Pancreas (tissue), 10 donors: Measurements from ENCODE around the gene HDAC4. TPM values are rescaled to one million over a fixed set of nuclear protein-coding genes. Genes with fewer than 3 reads are reported as not detected.

ENCODE experiments used
- ATAC-seq, 4 donors: fragments of 200-7000 bp; cut with Tn5 transposase; one replicate each; pipeline versions ENCODE4 v1.8.0 to v1.9.1; 2020; ENCODE audit warnings: mild to moderate bottlenecking in 4 of 4, moderate library complexity in 4 of 4
- DNase-seq, 6 donors: peaks; one replicate each; pipeline ENCODE4 v3.0.0-alpha.2; 2020
- FAIRE-seq: peaks from 2 replicates; lab custom pipeline; 2012; peaks lifted over from hg19 to GRCh38; lab: Jason Lieb, UNC
- H3K27ac ChIP-seq, 4 donors: fragments of 200-600 bp; sonication (generic); 1 replicate in 3 of 4; 2 replicates in 1 of 4; pipeline versions ENCODE4 v1.5.0 to v1.8.0; 2020
- H3K27me3 ChIP-seq, 4 donors: fragments of 200-600 bp; one replicate each; pipeline ENCODE4 v1.8.0; 2021
- H3K36me3 ChIP-seq, 3 donors: fragments of 200-600 bp; sonication (generic) in 1 of 3; one replicate each; pipeline versions ENCODE4 v1.5.0 to v1.8.0; 2020 to 2021
- H3K4me1 ChIP-seq, 3 donors: fragments of 200-600 bp; one replicate each; pipeline ENCODE4 v1.8.0; 2021
- H3K4me3 ChIP-seq, 4 donors: fragments of 200-600 bp; sonication (generic) in 2 of 4; one replicate each; pipeline versions ENCODE4 v1.5.0 to v1.8.0; 2020 to 2021
- H3K9me3 ChIP-seq, 4 donors: fragments of 200-600 bp; one replicate each; pipeline ENCODE4 v1.8.0; 2021
- CTCF ChIP-seq, 4 donors: fragments of 200-600 bp; sonication (generic) in 3 of 4; IDR thresholded peaks; one replicate each; pipeline versions ENCODE4 v1.5.0 to v1.8.0; 2021; ENCODE audit warnings: antibody characterized with exemption in 4 of 4
- WGBS, 2 donors: extraction: QIAGEN DNeasy Blood & Tissue Kit; methylation state at CpG; one replicate each; pipeline ENCODE4 v1.1.7; 2013; 5-methylcytosine and 5-hydroxymethylcytosine counted together
- intact Hi-C, 3 donors: fragments of 100-400 bp; cut with DNase I; formaldehyde crosslinking; loops; one replicate each; pipeline versions ENCODE4 v1.11.1 to v1.14.2; 2022
- polyA plus RNA-seq, 2 donors: library from polyadenylated mRNA; stranded (reverse); fragments of 200-250 nt; gene quantifications; one replicate each; pipeline ENCODE4 v1.2.3, GENCODE V29; 2013
- total RNA-seq, 6 donors: library from RNA; stranded (reverse); fragmentation: NEBNext Ultra II Directional in 4 of 6; extraction: Animal tissue kit (Norgen Biotek cat#: 25700) in 4 of 6; gene quantifications; one replicate each; pipeline versions ENCODE4 v1.2.1 to v1.2.4, GENCODE V29; 2021 to 2023
- donor health status: healthy with polysubstance abuse.
- donor health status: DM: no; HTN: no; CAD: no; lungs with moderate emphysema.
- donor health status: DM: no; HTN: no; CAD: no.
- donor health status: control.
- donor health status: control.
- donor health status: Bipolar disorder and iron deficiency.
- donor health status: DM: yes; HTN: yes; CAD: no.
- donor health status: DM: no; HTN: no; CAD: no.
- donor health status: DM: no; HTN: no; CAD: no.
- donor health status: DM: yes; HTN: yes; CAD: no.

Gene HDAC4
- total and polyA plus RNA-seq, 8 donors, result 8.2 to 31.8 (median 16.6) TPM

GRCh38 chr2:239094867-239095266, 306.0 kb downstream of the HDAC4 start:
- Histone ChIP-seq H3K27ac (no peak overlapping the region), H3K27me3 (no peaks in the 10 kb centered on the region), H3K4me3 (no peak overlapping the region), H3K4me1 (no peaks in the 10 kb centered on the region), H3K9me3 (no peaks in the 10 kb centered on the region), H3K36me3 (no peaks in the 10 kb centered on the region)
- TF ChIP-seq CTCF (IDR thresholded peaks at IDR 0.05), result no peak
- ATAC-seq (no peak), DNase-seq (no peak), FAIRE-seq (no peak)
- 89 to 91% methylated on average over 17 of the region's 17 CpGs for WGBS, 2 donors
- intact Hi-C loops, result no loop called here

- Histone ChIP-seq H3K4me3 (no peak overlapping the region), H3K9me3 (no peaks in the 10 kb centered on the region), H3K4me1 (no peaks in the 10 kb centered on the region), H3K36me3 (no peaks in the 10 kb centered on the region), H3K27me3 (no peaks in the 10 kb centered on the region), H3K27ac (no peak overlapping the region)
- DNase-seq (no peak), FAIRE-seq (no peak), ATAC-seq (no peak)
- TF ChIP-seq CTCF (IDR thresholded peaks at IDR 0.05), result no peak
- intact Hi-C loops, result no loop called here
- WGBS, 2 donors, result 90 to 92% methylated on average over 17 of the region's 17 CpGs
Observed at GRCh38 chr2:239093952-239094351, 306.9 kb downstream of the HDAC4 start.

GRCh38 chr2:239093542-239093941, 307.3 kb downstream of the HDAC4 start:
- Histone ChIP-seq H3K4me3 (no peak overlapping the region), H3K27ac (no peak overlapping the region), H3K4me1 (no peaks in the 10 kb centered on the region), H3K9me3 (no peaks in the 10 kb centered on the region), H3K27me3 (no peaks in the 10 kb centered on the region), H3K36me3 (no peaks in the 10 kb centered on the region)
- FAIRE-seq (no peak), ATAC-seq (no peak), DNase-seq (no peak)
- WGBS, 2 donors, result 77 to 84% methylated on average over 7 of the region's 7 CpGs
- TF ChIP-seq CTCF (IDR thresholded peaks at IDR 0.05), result no peak
- intact Hi-C loops, result no loop called here

GRCh38 chr2:239092571-239093294, 308.1 kb downstream of the HDAC4 start:
- Histone ChIP-seq H3K9me3 (no peaks in the 10 kb centered on the region), H3K4me1 (no peaks in the 10 kb centered on the region), H3K27ac (no peak overlapping the region), H3K4me3 (no peak overlapping the region), H3K36me3 (no peaks in the 10 kb centered on the region), H3K27me3 (no peaks in the 10 kb centered on the region)
- 83 to 86% methylated on average over 27 of the region's 27 CpGs for WGBS, 2 donors
- DNase-seq (no peak), FAIRE-seq (no peak), ATAC-seq (peak in 1 of 4 donors; percentile 14)
- intact Hi-C loops, result no loop called here
- TF ChIP-seq CTCF (IDR thresholded peaks at IDR 0.05), result no peak

- WGBS, 2 donors, result 92 to 94% methylated on average over 13 of the region's 13 CpGs
- ATAC-seq (no peak), FAIRE-seq (no peak)
Observed at GRCh38 chr2:239089884-239090283, 310.9 kb downstream of the HDAC4 start.

More at GRCh38 chr2:239089884-239090283, 310.9 kb downstream of the HDAC4 start:
- H3K27ac ChIP-seq, result no peak overlapping the region
- intact Hi-C loops, result no loop called here
- H3K36me3 ChIP-seq, result no peaks in the 10 kb centered on the region
- DNase-seq, result no peak
- TF ChIP-seq CTCF (IDR thresholded peaks at IDR 0.05), result no peak
- no peaks in the 10 kb centered on the region for H3K27me3 ChIP-seq
- no peaks in the 10 kb centered on the region for H3K4me1 ChIP-seq
- H3K9me3 ChIP-seq, result no peaks in the 10 kb centered on the region
- H3K4me3 ChIP-seq, result no peak overlapping the region
